Stimulated activated effector memory CD8-positive, alpha-beta T cell treated with anti-CD3 and anti-CD28 coated beads, Interleukin-12 subunit alpha, Interleukin-12 subunit beta, amount 100 ng/mL, for 72 hours (primary cell): ENCODE measurements around the gene PTGES.

Experiments
- ATAC-seq: fragments of 150-1000 bp; cut with Tn5 transposase; 2 replicates; pipeline ENCODE4 v1.10.0; 2021
- DNase-seq, 2 donors: peaks; one replicate each; pipeline ENCODE4 v3.0.0; 2021 to 2022; ENCODE audit warnings: low spot score in 2 of 2
- H3K27ac Mint-ChIP-seq: one replicate; pipeline ENCODE4 v1.8.0; 2022; ENCODE audit warnings: mild to moderate bottlenecking, mixed read lengths
- H3K36me3 Mint-ChIP-seq: one replicate; pipeline ENCODE4 v1.8.0; 2022; ENCODE audit warnings: mild to moderate bottlenecking, mixed read lengths
- H3K4me1 Mint-ChIP-seq: one replicate; pipeline ENCODE4 v1.8.0; 2022; ENCODE audit warnings: mixed read lengths
- H3K4me3 Mint-ChIP-seq: one replicate; pipeline ENCODE4 v1.8.0; 2022; ENCODE audit warnings: mild to moderate bottlenecking, mixed read lengths
- H3K9me3 Mint-ChIP-seq: one replicate; pipeline ENCODE4 v1.8.0; 2022; ENCODE audit warnings: mixed read lengths

Gene PTGES

GRCh38 chr9:129701549-129701948 is 51.3 kb downstream of the PTGES start:
- no peak for ATAC-seq
- DNase-seq: no peak
- Mint-ChIP-seq H3K4me3 (no peak overlapping the region), H3K36me3 (no peaks in the 10 kb centered on the region), H3K9me3 (no peaks in the 10 kb centered on the region), H3K4me1 (peaks cover 6% of the 10 kb centered on the region), H3K27ac (no peak overlapping the region)

DNA sequence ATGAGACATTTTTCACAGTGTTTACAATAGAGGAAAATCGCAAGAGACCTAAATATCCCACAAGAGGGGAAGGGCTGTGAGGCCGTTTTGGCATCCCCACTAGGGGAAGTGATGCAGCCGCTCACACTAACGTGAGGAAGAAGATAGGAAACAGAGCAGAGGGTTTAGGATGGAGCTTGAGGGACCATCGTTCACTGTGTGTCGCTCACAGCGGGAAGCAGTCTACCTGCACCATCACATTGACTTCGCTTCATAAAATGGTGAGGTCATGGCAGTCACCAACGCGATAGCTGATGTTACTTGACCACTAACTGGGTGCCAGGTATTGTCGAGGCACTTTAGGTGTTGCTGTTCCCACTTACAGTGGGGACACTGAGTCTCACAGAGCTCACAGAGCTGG is 51.8 kb downstream of the PTGES start:
- Mint-ChIP-seq H3K9me3 (no peaks in the 10 kb centered on the region), H3K27ac (peak overlapping the region; percentile 17), H3K36me3 (no peaks in the 10 kb centered on the region), H3K4me1 (peaks cover 6% of the 10 kb centered on the region), H3K4me3 (no peak overlapping the region)
- DNase-seq: no peak
- no peak for ATAC-seq

GRCh38 chr9:129698254-129698757 is 54.5 kb downstream of the PTGES start:
- Mint-ChIP-seq H3K9me3 (no peaks in the 10 kb centered on the region), H3K4me3 (no peak overlapping the region), H3K36me3 (no peaks in the 10 kb centered on the region), H3K4me1 (peaks cover 6% of the 10 kb centered on the region), H3K27ac (no peak overlapping the region)
- no peak for ATAC-seq
- no peak for DNase-seq

- Mint-ChIP-seq H3K36me3 (no peaks in the 10 kb centered on the region), H3K27ac (no peak overlapping the region), H3K4me1 (peaks cover 6% of the 10 kb centered on the region), H3K4me3 (peak overlapping the region; percentile 64), H3K9me3 (no peaks in the 10 kb centered on the region)
- no peak for ATAC-seq
- no peak for DNase-seq
These were observed 55.1 kb downstream of the PTGES start for GRCh38 chr9:129697656-129698253.

- no peak overlapping the region for H3K27ac Mint-ChIP-seq
- no peaks in the 10 kb centered on the region for H3K36me3 Mint-ChIP-seq
- no peak for DNase-seq
- ATAC-seq: peak; percentile 66
- no peaks in the 10 kb centered on the region for H3K9me3 Mint-ChIP-seq
- peaks cover 6% of the 10 kb centered on the region for H3K4me1 Mint-ChIP-seq
- peak overlapping the region; percentile 64 for H3K4me3 Mint-ChIP-seq
These were observed 55.7 kb downstream of the PTGES start for GRCh38 chr9:129696944-129697655.

- peaks cover 6% of the 10 kb centered on the region for H3K4me1 Mint-ChIP-seq
- no peaks in the 10 kb centered on the region for H3K36me3 Mint-ChIP-seq
- DNase-seq: no peak
- no peaks in the 10 kb centered on the region for H3K9me3 Mint-ChIP-seq
- H3K4me3 Mint-ChIP-seq: no peak overlapping the region
- ATAC-seq: no peak
- no peak overlapping the region for H3K27ac Mint-ChIP-seq
These were observed 57.0 kb downstream of the PTGES start for GRCh38 chr9:129695870-129696269.

GRCh38 chr9:129694243-129694646 is 58.6 kb downstream of the PTGES start:
- Mint-ChIP-seq H3K4me1 (peaks cover 6% of the 10 kb centered on the region), H3K9me3 (no peaks in the 10 kb centered on the region), H3K4me3 (no peak overlapping the region), H3K36me3 (no peaks in the 10 kb centered on the region), H3K27ac (no peak overlapping the region)
- no peak for ATAC-seq
- DNase-seq: no peak

DNA sequence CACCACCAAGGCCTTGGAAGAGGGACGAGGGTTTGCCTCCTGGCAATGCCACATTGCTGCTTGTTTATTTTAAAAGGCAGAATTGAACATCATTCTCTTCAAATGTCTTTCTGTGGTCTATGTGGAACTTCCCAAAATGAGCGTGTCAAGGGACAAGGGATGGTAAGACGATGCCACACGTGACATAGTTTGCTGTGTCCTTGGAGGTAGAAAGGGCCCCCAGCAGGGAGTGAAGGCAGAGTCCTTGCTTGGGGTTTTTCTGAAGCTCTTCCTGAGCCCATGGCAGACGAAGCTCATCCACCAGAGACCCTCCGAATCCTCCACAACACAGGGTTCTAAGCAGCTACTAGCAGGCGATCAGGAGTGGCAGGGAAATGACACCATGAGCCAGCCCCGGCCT is 59.1 kb downstream of the PTGES start:
- Mint-ChIP-seq H3K27ac (no peak overlapping the region), H3K9me3 (no peaks in the 10 kb centered on the region), H3K4me3 (no peak overlapping the region), H3K36me3 (no peaks in the 10 kb centered on the region), H3K4me1 (peaks cover 6% of the 10 kb centered on the region)
- ATAC-seq: no peak
- no peak for DNase-seq

DNA sequence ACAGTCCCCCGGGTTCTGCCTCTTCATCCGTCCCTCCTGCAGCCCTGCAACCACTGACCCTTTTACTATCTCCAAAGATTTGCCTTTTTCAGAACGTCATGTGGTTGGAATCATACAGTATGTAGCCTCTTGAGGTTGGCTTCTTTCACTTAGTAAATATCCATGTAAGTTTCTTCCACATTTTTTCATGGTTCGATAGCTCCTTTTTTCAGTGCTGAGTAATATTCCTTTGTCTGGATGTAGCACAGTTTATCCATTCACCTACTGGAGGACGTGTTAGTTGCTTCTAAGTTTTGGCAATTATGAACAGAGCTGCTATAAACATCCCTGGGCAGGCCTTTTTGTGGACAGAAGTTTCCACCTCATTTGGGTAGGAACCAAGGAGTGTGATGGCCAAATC is 60.3 kb downstream of the PTGES start:
- Mint-ChIP-seq H3K4me3 (no peak overlapping the region), H3K4me1 (peaks cover 6% of the 10 kb centered on the region), H3K36me3 (no peaks in the 10 kb centered on the region), H3K27ac (no peak overlapping the region), H3K9me3 (no peaks in the 10 kb centered on the region)
- ATAC-seq (no peak), DNase-seq (no peak)
